ENCODE measurements around the gene PLD4.
"Not testable (repeated sequence)": the region's sequence is repeated elsewhere in the genome, so short reads cannot be mapped to it uniquely, and the experiment has no call there.

The PLD4 gene

DNA sequence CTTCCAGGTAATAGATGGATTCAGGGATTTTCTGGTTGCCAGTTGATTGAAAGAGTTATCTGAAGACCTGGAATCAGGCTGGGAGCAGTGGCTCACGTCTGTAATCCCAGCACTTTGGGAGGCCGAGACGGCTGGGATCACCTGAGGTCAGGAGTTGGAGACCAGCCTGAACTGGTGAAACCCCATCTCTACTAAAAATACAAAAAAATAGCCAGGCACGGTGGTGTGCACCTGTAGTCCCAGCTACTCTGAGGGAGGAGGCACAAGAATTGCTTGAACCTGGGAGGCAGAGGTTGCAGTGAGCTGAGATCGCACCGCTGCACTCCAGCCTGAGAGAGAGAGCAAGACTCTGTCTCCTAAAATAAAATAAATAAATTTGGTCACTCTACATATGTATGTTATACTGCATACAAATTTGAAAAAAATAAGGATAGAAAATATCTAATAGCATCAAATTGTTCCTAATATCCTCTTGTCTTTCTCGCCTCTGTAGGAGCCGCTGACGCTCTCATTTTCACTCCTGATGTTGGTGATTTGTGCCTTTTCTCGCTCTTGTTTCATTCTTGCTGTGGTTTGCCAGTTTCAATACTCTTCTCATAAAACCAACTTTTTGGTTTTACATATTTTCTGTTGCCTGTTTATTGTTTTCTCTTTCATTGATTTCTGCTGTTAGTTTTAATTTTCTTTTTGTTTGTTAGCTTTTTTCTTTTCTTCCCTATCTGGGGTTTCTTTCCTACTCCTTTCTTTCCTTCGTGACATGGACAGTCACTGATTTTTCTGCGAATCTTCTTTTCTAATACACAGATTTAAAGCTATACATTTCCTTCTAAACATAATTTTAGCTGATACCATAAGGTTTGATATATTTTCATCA is 23.8 kb upstream of the PLD4 start:
- DNase-seq = no peak

DNA sequence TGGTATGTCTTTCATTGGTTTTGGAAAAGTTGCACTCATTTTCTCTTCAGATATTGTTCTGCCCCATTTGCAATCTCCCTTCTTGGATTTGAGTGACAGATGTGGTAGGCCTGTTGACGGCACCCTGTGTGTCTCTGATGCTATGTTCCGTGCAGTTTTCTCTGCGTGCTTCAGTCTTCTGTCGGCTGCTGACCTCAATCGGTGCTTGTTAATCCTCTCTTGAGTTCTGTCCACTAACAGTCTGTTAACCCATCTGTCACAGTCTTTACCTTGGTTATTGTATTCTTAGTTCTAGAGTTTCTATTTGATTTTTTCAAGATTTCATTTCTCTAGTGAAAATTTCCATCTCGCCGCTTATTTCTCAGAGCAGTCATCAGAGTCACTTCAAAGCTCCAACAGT is 20.7 kb upstream of the PLD4 start:
- DNase-seq = no peak

DNA sequence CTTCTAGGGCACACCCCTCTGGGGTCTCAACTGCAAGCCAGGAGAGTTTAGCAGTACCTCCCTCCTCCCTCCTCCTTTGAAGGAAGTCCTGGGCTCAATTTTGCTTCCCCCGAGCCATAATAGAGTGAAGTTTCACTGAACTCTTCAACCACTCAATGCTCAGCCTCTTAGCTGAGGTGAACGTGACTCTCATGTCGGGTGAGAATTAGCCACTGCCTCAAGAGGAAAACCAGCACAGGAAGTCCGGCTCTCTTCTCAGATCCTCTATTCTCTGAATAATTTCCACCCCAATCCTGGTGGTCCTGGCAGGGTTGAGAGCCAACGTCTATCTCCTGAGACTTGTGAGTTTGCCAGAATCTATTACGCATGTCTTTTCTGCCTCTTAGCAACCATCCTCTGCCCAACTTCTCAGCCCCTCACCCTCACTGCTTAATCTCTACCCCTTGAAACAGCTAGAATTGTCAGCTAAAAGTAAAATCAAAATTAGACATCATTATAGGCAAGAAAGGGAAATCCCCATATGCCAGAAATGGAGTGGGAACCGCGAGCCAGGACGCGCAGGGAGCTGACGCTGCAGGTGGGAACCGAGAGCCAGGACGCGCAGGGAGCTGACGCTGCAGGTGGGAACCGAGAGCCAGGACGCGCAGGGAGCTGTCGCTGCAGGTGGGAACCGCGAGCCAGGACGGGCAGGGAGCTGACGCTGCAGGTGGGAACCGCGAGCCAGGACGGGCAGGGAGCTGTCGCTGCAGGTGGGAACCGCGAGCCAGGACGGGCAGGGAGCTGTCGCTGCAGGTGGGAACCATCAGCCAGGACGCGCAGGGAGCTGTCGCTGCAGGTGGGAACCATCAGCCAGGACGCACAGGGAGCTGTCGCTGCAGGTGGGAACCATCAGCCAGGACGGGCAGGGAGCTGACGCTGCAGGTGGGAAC is 19.8 kb upstream of the PLD4 start:
- DNase-seq = not testable (repeated sequence)

- DNase-seq = not testable (repeated sequence)
Observed at GRCh38 chr14:104905579-104905933, 19.1 kb upstream of the PLD4 start.

DNA sequence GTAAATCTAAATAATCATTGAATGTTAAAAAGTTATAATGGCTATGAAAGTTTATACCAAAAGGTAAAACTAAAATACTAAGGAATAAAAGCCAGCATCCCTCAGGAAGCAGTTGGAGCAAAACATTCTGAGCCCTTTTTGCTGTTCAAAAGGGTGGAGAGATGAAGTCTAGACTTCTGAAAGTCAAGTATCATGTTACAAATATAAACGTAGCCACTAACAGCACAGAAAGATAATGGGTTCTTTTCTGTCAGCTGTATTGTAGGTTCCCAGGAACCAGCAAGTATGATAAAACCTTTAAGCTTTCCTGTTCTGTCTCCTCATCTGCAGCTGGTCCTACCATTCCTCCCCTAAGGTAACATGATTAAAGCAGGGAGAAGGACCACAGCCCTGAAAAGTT is 16.4 kb upstream of the PLD4 start:
- no peak for DNase-seq

DNA sequence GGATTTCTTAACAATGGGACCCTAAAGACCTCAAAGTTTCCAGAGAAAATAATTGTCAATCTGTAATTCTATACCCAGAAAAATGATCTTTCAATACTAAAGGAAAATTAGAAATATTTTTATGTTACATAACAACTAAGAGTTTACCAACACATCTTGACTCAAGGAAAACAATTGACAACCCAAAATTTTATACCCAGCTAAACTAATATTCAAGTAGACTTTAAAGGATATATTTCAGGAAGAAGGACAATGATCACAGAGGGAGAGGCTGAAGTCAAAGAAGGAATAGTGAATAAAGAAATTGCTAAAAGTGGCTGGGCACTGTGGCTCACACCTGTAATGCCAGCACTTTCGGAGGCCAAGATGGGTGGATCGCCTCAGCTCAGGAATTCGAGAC is 12.6 kb upstream of the PLD4 start:
- no peak for DNase-seq

DNA sequence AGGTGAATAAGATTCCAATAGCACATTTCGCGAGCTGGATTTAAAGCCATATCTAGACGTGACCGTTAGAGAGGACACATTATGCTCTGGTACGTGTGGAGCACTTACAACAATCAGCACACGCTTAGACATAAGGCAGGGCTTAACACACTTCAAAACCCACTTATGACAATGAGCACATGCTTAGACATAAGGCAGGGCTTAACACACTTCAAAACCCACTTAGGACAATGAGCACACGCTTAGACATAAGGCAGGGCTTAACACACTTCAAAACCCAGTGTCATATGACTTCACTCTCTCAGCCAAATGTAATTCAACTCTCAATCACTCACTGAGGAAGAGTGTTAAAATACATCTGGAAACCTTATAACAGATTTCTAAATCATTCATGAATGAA is 11.2 kb upstream of the PLD4 start:
- DNase-seq = no peak

GRCh38 chr14:104917116-104917515 is 7.6 kb upstream of the PLD4 start:
- DNase-seq = no peak

DNA sequence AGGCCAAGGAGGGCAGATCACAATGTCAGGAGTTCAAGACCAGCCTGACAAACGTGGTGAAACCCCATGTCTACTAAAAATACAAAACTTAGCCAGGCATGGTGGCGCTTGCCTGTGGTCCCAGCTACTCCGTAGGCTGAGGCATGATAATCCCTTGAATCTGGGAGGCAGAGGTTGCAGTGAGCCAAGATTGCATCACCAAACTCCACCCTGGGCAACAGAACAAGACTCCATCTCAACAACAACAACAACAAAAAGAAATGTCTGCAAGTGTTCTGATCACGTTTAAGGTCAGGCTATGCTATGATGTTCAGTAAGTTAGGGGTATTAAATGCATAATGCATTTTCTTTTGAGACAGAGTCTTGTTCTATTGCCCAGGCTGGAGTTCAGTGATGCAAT is 6.7 kb upstream of the PLD4 start:
- DNase-seq = no peak

GRCh38 chr14:104919152-104919992 is 5.3 kb upstream of the PLD4 start:
- DNase-seq = not testable (repeated sequence)

- no peak for DNase-seq
Observed at GRCh38 chr14:104919993-104920315, 4.7 kb upstream of the PLD4 start.

DNA sequence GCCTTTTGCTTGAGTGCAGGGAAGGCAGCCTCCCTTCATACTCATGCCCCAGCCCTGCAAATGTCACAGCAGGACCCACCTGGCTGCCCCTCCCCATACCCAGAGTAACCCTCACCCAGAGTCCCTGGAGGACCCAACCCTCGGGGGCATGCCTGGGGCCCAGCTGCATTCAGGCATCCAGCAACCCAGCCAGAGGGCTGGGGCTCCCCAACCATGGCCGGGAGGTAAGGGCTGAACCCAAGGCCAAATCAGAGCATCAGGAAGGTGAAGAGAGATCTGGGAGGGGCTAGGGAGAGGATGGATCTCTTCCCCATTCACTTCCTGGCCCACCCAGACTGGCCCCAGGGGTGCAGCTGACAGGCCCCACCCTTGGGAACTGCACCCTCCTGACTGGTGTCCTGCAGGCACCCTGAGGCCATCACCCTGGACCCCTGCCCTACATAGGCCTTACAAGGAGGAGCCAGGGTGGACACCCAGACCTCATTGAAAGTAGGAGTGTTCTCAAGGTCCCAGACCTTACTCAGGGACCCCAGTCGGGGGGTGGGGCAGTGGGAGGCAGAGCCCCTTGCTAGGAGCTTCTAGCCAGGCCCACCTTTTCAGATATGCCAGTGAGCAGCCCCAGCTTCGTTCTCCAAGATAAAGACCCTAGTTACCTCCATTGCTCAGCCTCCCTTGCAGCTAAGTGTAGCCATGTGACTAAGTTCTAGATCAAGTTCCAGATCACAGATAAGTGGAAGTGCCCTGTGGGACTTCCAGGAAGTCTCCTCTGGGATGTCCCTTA is 849 bp upstream of the PLD4 start:
- DNase-seq = no peak

GRCh38 chr14:104925214-104925854 is 655 bp downstream of the PLD4 start:
- DNase-seq = no peak

DNA sequence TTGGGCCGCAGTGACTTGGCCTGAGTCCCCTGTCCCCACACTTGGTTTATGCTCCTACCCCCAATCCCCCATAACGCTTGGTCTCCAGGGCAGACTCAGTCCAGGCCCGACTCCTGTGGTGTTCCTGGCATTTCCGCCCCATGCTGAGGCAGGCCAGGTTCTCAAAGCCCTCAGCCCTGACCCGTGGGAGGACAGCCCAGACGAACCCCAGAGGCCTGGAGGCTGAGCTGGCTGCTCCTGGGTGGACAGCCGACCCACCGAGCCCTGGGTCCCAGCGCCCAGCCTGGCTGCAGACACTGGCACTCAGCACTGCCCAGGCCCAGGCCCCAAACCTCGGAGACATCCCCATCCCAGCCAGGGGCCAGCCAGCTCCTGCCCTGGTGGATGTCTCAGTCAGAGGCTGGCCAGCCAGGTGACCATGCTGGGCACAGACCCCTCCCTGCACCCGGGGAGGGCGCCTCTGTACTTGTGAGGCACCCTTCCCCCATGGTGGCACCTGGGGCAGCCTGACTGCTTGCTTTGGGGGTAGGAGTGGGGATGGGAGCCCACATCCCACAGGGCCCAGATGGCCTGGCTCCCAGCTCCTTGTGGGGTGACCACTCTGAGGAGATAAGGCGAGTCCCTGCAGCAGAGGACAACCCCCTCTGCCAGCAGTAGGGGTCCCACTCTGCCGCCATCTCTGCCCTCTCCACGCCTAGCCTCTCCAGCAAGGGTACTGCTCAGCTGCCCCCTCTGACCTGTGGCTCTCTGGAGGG is 1.4 kb downstream of the PLD4 start:
- no peak for DNase-seq

DNA sequence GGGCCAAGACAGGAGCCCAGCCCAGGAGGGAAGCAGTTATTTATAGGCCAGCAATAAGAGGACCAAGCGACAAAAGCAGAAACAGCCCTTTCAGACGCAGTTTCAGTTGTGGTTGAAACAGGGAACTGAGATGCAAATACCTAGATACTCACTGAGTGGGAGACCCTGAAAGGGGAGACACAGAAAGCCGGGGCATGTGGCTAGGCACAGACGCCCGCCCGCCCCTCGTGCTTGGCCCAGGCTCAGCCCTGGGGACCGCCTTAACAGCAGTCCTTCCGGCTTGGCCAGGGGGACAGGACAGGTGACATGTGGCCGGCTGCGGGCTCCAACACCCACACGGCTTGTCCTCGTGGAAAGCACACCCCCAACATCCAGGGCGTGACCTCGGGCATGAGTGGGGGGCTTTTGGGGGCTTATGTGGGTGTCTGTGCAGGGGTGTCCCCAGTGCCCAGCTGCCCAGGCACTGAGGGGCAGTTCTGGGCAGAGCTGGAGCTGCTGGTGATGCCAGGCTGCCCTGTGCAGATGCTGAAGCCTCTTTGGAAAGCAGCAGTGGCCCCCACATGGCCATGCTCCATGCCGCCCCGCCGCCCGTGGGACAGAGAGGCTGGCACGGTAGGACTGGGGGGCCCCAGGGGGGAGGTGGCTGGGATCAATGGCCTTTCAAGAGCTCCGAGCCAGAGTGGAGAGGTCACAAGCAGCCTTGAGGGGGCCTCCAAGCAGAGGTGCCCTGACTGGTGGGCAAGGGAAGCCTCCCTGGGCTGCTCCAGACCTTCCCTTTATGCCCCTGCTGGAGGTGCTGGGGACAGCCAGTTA is 2.1 kb downstream of the PLD4 start:
- DNase-seq = no peak

DNA sequence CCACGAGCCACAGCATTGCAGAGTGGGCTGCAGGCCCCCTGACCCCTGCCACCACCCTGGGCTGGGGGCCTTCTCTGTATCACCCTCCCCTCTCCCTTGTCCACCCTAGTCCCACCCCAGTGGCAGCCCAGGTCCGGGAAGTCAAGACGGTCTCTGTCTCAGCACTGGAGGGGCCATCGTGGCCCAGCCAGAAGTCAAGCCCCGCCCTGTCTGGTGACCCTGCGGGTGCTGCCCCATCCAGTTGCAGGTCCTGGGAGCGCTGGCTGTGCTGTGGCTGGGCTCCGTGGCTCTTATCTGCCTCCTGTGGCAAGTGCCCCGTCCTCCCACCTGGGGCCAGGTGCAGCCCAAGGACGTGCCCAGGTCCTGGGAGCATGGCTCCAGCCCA is 2.7 kb downstream of the PLD4 start:
- no peak for DNase-seq

DNA sequence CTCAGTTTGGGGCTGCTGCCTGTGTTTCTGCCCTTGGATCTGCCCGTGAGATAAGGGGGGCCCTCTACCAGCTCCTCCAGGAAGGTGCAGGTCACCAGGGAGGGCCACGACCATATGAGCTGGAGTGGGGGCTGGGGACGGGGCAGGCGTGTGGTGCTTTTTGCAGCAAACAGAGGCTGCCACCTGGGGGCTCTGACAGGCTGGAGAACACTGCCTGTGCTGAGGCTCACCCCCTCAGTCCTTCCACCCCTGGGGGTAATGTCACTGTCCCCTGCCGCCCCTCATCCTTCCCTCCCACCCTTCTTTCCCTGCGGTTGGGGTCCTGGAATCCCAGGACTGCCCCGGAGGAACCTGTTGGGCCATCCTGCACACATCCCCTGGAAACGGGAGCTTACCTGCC is 3.2 kb downstream of the PLD4 start:
- DNase-seq = no peak

DNA sequence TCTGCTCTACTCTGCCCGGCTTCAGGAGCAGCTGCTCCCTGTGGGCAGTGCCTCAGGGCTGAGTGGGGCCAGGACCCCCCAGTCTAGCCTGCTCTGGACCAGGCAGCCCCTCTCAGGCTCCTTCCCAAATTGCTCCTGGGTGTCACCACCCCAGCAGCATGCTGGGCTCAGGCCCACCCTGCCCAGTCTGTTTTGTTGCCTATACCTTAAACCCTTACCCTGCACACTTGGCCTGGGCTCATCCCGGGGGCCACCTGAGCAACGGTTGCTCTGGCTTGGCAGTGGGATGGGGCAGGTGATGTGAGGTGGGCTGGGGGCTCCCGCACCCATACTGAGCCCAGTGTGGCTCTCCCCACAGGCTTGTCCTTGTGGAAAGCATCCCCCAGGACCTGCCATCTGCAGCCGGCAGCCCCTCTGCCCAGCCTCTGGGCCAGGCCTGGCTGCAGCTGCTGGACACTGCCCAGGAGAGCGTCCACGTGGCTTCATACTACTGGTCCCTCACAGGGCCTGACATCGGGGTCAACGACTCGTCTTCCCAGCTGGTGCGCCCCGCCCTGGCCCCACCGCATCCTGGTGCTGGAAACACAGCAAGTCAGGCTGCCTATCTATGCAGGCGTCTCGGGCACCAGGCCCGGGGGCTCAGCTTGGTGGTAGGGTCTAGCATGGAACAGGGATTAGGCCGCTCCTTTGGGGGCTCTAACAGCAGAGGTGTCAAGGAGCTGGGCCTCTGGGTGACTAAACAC is 3.9 kb downstream of the PLD4 start:
- DNase-seq = no peak

All from DMS 273 treated with DMSO at 0.1 percent for 48 hours (cell line).